Mucosa of stomach (tissue), 1 donor: ENCODE data around the gene METTL8.
"Not testable (repeated sequence)": the region's sequence is repeated elsewhere in the genome, so short reads cannot be mapped to it uniquely, and the experiment has no call there.

Experiments used
- H3K27me3 ChIP-seq: one replicate; pipeline ENCODE4 v1.7.0; 2013; ENCODE audit warnings: mild to moderate bottlenecking, low read length; ENCODE audit not compliant: control insufficient read depth, insufficient read depth
- H3K36me3 ChIP-seq: one replicate; pipeline ENCODE4 v1.7.0; 2013; ENCODE audit warnings: low read length; ENCODE audit not compliant: control insufficient read depth, insufficient read depth
- H3K4me1 ChIP-seq: one replicate; pipeline ENCODE4 v1.7.0; 2013; ENCODE audit warnings: mild to moderate bottlenecking, low read length; ENCODE audit not compliant: control insufficient read depth, insufficient read depth
- H3K4me3 ChIP-seq: one replicate; pipeline ENCODE4 v1.7.0; 2013; ENCODE audit warnings: low read length
- H3K9ac ChIP-seq: one replicate; pipeline ENCODE4 v1.7.0; 2013; ENCODE audit warnings: mild to moderate bottlenecking, low read length, moderate library complexity
- H3K9me3 ChIP-seq: one replicate; pipeline ENCODE4 v1.7.0; 2013; ENCODE audit warnings: mild to moderate bottlenecking, low read length, moderate library complexity; ENCODE audit not compliant: control insufficient read depth
- donor health status: Pancreatic carcinoma.

The METTL8 gene

DNA sequence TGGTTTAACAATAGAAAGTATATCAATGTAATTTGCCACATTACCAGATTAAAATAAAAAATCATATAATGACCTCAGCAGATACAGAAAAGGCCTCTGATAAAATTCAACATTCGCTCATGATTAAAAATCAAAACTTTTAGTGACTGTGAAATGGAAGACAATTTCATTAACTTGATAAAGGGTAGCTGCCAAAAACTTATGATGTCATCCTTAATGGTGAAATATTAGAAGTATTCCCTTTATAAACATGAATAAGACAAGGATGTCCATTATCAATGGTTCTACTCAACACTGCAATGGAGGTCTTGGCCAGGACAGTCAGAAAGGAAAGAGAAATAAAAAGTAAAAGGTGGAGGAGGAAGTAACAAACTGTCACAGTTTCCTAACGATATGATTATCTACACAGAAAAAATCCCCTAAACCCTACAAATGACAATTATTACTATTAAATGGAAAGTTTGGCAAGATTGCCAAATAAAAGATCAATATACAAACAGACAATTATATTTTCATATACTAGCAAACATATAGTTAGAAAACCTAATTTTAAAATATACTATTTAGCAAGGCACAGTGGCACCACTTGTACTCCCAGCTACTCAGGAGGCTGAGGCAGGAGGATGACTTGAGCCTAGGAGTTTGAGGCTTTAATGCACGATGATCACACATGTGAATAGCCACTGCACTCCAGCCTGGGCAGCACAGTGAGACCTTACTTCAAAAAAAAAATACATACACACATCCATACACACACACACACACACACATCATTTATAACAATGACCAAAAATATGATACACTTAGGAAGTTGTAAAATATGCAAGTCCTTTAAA is 12.8 kb downstream of the METTL8 start:
- Histone ChIP-seq H3K4me1 (no peaks in the 10 kb centered on the region), H3K9me3 (no peaks in the 10 kb centered on the region), H3K27me3 (no peaks in the 10 kb centered on the region), H3K4me3 (no peak overlapping the region), H3K36me3 (no peaks in the 10 kb centered on the region), H3K9ac (no peak overlapping the region)

DNA sequence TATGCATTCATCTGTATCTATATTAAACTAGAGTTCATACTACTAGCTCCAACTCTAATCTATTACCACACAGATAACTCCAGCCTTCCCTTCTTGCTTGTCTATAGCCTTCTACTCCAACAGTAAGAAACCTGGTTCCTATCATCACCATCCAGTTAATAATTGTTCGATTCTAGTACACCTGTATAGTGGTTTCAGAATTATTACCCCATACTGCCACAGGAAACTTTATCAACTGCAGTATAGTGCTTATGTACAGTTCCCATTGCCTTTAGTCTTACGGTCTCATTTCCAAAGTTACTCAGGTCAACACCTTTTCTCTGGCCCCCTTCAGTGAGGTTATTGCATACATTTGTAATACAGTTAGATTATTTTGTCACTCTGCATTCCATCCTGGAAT is 14.5 kb downstream of the METTL8 start:
- no peaks in the 10 kb centered on the region for H3K27me3 ChIP-seq
- H3K9me3 ChIP-seq = no peaks in the 10 kb centered on the region
- H3K4me3 ChIP-seq = no peak overlapping the region
- no peaks in the 10 kb centered on the region for H3K4me1 ChIP-seq
- H3K36me3 ChIP-seq = no peaks in the 10 kb centered on the region
- no peak overlapping the region for H3K9ac ChIP-seq

DNA sequence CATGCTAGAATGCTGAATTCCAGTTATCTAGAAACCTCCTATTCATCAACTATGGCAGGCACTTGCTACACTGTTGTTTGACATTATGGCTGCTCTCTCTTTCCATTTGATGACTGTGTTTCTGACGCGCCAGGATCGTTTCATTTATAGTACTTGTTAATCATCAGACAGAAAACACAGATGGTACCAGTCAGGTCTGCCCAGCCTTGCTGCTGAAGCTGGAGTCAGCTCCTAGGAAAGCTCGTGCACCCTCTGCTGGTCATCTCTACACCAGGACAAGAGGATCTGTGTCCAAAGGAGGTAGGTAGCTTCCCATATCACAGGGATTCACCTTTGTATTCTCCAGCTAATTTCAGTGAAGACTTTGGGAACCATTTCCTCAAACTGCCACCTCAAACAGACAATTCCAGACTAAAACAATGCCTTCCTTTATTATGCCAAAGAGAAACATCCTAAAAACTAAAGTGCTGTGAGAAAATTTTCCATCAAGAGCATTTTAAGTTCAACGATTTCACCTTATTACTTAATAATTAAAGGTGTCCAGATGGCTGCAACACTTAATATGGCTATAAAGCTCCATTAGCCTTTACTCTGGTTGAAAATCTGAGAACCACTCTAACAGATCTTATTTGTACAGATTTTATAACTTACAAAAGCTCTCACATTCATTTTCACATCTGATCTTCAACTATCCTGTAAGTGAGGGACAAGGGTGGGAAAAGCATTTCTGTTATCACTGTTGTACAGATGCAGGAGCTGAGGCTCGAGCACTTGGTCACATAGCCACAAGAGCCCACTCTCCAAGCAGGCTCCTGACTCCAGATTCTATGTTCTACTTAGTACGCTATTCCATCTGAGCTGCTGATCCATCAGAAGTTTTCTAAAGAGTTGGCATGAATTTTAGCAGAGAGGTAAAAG is 17.5 kb downstream of the METTL8 start:
- H3K36me3 ChIP-seq = no peaks in the 10 kb centered on the region
- H3K9me3 ChIP-seq = no peaks in the 10 kb centered on the region
- H3K4me1 ChIP-seq = no peaks in the 10 kb centered on the region
- H3K4me3 ChIP-seq = no peak overlapping the region
- H3K27me3 ChIP-seq = no peaks in the 10 kb centered on the region
- H3K9ac ChIP-seq = no peak overlapping the region

DNA sequence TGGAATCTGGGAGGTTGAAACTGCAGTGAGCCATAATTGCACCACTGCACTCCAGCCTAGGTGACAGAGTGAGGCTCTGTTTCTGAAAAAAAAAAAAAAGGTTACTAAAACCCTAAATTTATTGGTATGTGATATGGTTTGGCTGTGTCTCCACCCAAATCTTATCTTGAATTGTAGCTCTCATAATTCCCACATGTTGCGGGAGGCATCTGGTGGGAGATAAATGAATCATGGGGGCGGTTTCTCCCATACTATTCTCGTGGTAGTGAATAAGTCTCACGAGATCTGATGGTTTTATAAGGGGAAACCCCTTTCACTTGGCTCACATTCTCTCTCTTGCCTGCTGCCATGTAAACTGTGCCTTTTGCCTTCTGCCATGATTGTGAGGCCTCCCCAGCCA is 19.1 kb downstream of the METTL8 start:
- H3K4me3 ChIP-seq, H3K9ac ChIP-seq, H3K9me3 ChIP-seq, H3K36me3 ChIP-seq, H3K4me1 ChIP-seq, H3K27me3 ChIP-seq: not testable (repeated sequence)

DNA sequence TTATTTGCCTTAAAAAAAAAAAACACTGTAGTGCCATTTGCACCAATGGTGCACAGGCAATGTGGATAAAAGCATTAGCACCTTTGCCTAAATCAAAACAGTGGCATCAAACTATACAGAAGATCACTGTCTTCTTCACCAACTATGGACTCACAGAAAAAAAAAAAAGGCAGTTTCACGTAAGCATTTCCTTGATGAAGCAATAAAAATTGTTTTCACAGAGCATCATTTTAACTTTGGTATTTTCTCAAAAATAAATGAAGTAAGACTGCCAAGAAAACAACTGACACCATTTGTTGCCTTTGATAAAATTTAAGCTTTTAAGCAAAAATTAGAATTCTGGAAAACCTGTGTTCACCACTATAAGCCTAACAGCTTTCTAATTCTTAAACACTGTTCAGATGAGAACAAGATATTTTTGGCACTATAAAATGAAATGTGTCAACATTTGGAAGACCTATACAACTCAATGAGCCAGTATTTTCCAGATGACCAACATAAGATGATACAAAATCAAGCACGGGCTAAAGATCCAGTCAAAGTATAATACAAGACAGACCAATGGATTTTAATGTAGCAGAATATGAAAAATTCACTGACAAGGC is 21.1 kb downstream of the METTL8 start:
- H3K9me3 ChIP-seq = no peaks in the 10 kb centered on the region

DNA sequence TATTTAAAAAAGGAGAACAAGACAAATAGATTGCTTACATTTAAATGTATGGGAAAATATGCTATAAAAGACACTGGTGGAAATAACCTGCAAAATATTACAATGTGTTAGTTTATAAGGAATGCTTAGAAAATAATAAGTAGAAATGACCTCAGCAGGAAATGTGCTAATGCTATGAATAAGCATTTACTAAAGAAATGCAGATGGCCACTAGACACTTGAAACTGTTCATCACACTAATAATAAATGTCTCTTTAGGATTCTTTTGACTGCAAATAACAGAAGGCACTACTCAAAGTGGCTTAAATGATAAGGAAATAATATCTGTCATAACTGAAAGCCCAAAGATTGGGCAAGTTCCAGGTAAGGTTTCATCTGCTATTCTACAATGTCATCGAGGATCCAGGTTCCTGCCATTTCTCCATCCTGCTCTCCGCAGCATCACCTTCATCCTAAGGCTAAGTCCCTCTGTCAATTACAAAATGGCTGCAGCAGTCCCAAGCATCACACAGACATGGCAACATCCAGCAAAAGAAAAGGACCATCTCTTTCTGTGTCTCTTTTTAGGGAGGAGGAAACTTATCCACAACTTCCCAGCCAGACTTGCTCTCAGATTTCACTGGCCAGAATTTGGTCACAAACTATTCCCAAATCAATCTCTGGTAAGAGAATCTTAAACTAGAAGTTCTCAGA is 21.9 kb downstream of the METTL8 start:
- Histone ChIP-seq H3K36me3 (no peaks in the 10 kb centered on the region), H3K9me3 (no peaks in the 10 kb centered on the region), H3K4me3 (no peak overlapping the region), H3K9ac (no peak overlapping the region), H3K27me3 (no peaks in the 10 kb centered on the region), H3K4me1 (no peaks in the 10 kb centered on the region)

More for the DNA sequence above, 21.1 kb downstream of the METTL8 start:
- Histone ChIP-seq H3K36me3 (no peaks in the 10 kb centered on the region), H3K27me3 (no peaks in the 10 kb centered on the region), H3K9ac (no peak overlapping the region), H3K4me1 (no peaks in the 10 kb centered on the region), H3K4me3 (no peak overlapping the region)

DNA sequence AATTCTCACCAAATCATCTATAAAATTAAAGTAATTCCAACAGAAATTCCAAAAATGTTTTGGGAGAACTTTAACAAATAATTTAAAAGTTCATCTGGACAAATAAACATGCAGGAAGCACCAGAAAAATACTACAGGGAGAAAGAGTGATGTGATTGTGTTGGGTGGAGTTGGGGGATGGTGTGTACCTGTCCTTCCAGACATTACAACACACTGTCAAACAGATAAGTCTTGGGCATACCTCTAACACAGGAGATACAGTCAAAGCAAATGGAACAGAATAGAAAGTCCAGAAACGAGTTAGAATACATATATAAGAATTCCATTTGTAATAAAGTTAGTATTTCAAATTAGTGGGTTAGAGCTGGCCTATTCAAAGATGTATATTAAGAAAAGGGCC is 22.6 kb downstream of the METTL8 start:
- no peak overlapping the region for H3K9ac ChIP-seq
- H3K4me1 ChIP-seq = no peaks in the 10 kb centered on the region
- H3K4me3 ChIP-seq = no peak overlapping the region
- no peaks in the 10 kb centered on the region for H3K36me3 ChIP-seq
- H3K27me3 ChIP-seq = no peaks in the 10 kb centered on the region
- H3K9me3 ChIP-seq = no peaks in the 10 kb centered on the region

DNA sequence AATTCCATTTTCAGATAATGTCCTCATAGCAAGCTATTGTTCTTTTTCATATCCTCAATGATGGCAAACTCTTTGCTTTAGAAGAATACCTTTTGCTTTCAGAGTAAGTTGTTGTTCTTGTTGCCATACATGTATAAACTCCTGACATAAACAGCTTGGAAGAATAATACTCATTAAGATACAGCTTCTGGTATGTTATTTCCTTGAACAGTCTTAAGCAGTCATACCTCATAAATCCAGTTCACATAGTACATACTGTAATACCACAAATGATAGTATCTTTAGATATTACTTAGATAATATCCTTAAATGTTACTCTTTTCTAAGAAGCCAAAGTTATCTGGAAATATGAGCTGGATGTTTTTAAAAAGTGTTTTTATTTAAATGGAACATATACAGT is 23.2 kb downstream of the METTL8 start:
- Histone ChIP-seq H3K9me3 (no peaks in the 10 kb centered on the region), H3K27me3 (no peaks in the 10 kb centered on the region), H3K36me3 (no peaks in the 10 kb centered on the region), H3K9ac (no peak overlapping the region), H3K4me3 (no peak overlapping the region), H3K4me1 (no peaks in the 10 kb centered on the region)

DNA sequence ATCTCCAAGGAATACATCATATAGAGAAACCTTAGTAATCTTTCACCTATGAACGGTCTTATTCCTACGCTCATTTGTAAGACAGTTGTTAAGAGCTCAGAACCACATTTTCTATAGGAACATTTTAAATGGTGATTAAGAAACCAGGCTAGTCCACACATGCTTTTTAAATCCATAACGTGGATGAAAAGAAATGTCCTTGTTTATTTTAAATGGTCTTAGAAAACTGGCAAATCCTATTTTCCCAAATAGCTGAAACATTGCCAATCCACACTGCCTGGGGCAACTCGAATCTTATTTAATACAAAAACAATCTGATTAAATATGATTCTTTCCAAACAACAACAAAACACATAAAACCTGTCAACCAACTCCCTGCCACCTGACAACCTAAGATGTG is 23.7 kb downstream of the METTL8 start:
- no peaks in the 10 kb centered on the region for H3K9me3 ChIP-seq
- no peak overlapping the region for H3K9ac ChIP-seq
- no peaks in the 10 kb centered on the region for H3K4me1 ChIP-seq
- H3K4me3 ChIP-seq = no peak overlapping the region
- H3K36me3 ChIP-seq = no peaks in the 10 kb centered on the region
- no peaks in the 10 kb centered on the region for H3K27me3 ChIP-seq

DNA sequence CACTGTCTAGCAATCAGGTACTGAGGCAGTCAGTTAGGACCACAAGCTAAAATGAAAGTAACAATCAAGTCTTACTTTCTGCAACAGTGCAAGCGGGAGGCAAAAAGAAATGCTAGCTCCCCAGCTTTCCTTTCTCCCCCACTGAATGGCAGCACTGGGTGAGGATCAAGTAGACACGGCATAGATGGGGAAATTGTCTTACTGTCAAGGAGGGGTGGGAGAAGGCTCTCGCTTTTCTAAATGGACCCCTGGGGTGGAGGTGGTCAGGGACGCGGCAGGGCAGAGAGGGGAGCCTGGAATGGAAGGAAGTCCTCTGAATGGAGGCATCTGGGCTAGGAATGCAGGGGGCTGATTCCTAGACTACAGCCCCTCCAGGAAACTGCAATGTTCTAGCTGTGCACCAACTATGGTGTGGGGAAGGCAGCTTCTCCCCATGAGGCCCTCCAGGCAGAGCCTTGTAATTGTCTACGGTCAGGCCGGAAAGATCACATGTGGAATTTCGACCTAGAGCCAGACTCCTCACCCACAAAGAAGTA is 24.3 kb downstream of the METTL8 start:
- no peaks in the 10 kb centered on the region for H3K36me3 ChIP-seq
- H3K9ac ChIP-seq = no peak overlapping the region
- no peaks in the 10 kb centered on the region for H3K9me3 ChIP-seq
- no peak overlapping the region for H3K4me3 ChIP-seq
- no peaks in the 10 kb centered on the region for H3K4me1 ChIP-seq
- no peaks in the 10 kb centered on the region for H3K27me3 ChIP-seq

DNA sequence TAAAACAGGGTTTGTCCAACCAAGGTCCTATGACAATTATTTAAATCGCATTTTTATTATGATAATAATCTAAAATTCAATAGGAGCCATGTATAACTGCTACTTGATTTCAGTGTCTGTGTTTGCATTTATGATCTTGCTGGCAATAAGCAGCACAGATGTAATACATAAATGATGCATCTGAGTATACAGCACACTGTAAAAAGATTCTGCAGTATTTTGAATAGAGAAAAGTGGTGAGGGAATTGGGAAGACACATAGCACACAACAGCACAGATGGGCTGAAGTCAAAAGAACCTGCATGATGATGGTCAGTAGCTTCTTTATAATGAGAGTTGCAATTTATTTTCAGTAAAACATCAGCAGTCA is 26.1 kb downstream of the METTL8 start:
- no peaks in the 10 kb centered on the region for H3K9me3 ChIP-seq
- H3K27me3 ChIP-seq = no peaks in the 10 kb centered on the region
- H3K4me3 ChIP-seq = no peak overlapping the region
- no peaks in the 10 kb centered on the region for H3K36me3 ChIP-seq
- no peak overlapping the region for H3K9ac ChIP-seq
- H3K4me1 ChIP-seq = no peaks in the 10 kb centered on the region
